ENCODE measurements around the gene LZTFL1. TPM values are rescaled to one million over a fixed set of nuclear protein-coding genes. Genes with fewer than 3 reads are reported as not detected.

LZTFL1 gene
- total and polyA plus RNA-seq, 8 donors: 3.8 to 62.4 (median 8.0) TPM

GRCh38 chr3:45775571-45776300 is 66.2 kb downstream of the LZTFL1 start:
- TF ChIP-seq POLR2AphosphoS5 (IDR thresholded peaks at IDR 0.05) (no peak), POLR2A (IDR thresholded peaks at IDR 0.05) (no peak), EP300 (IDR thresholded peaks at IDR 0.05) (no peak)
- TF ChIP-seq, protein P1, sequence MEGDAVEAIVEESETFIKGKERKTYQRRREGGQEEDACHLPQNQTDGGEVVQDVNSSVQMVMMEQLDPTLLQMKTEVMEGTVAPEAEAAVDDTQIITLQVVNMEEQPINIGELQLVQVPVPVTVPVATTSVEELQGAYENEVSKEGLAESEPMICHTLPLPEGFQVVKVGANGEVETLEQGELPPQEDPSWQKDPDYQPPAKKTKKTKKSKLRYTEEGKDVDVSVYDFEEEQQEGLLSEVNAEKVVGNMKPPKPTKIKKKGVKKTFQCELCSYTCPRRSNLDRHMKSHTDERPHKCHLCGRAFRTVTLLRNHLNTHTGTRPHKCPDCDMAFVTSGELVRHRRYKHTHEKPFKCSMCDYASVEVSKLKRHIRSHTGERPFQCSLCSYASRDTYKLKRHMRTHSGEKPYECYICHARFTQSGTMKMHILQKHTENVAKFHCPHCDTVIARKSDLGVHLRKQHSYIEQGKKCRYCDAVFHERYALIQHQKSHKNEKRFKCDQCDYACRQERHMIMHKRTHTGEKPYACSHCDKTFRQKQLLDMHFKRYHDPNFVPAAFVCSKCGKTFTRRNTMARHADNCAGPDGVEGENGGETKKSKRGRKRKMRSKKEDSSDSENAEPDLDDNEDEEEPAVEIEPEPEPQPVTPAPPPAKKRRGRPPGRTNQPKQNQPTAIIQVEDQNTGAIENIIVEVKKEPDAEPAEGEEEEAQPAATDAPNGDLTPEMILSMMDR (IDR thresholded peaks at IDR 0.05): no peak
- whole genome bisulfite sequencing, 5 donors: 85 to 91% (median 89%) methylated on average over 17 of the region's 17 CpGs
- no peak overlapping the region for H3K4me3 ChIP-seq
- no peak overlapping the region for H3K27ac ChIP-seq
- peaks cover 0 to 7% (median 0%) of the 10 kb centered on the region in 3 donors for H3K27me3 ChIP-seq
- peak in 1 of 2 donors; percentile 23 for DNase-seq
- H3K9me3 ChIP-seq: no peaks in the 10 kb centered on the region
- H3K36me3 ChIP-seq: no peaks in the 10 kb centered on the region
- peaks cover 0 to 9% (median 4%) of the 10 kb centered on the region in 4 donors for H3K4me1 ChIP-seq
- intact Hi-C loops (cut with DNase I; ENCODE audit: low total_unique reads): no loop called here

GRCh38 chr3:45774581-45775521 is 67.1 kb downstream of the LZTFL1 start:
- intact Hi-C loops (cut with DNase I; ENCODE audit: low total_unique reads): no loop called here
- Histone ChIP-seq H3K9me3 (no peaks in the 10 kb centered on the region), H3K27me3 (peaks cover 0 to 7% (median 0%) of the 10 kb centered on the region in 3 donors), H3K27ac (no peak overlapping the region), H3K36me3 (no peaks in the 10 kb centered on the region), H3K4me3 (no peak overlapping the region), H3K4me1 (peaks cover 0 to 3% (median under 1%) of the 10 kb centered on the region in 4 donors)
- TF ChIP-seq POLR2AphosphoS5 (IDR thresholded peaks at IDR 0.05): no peak
- TF ChIP-seq POLR2A (IDR thresholded peaks at IDR 0.05): no peak
- TF ChIP-seq EP300 (IDR thresholded peaks at IDR 0.05): no peak
- TF ChIP-seq, protein P1 (IDR thresholded peaks at IDR 0.05): no peak
- WGBS, 5 donors: 78 to 84% (median 81%) methylated on average over 8 of the region's 8 CpGs
- peak in 1 of 2 donors; percentile 20 for DNase-seq

GRCh38 chr3:45773714-45774449 is 68.0 kb downstream of the LZTFL1 start:
- intact Hi-C loops (cut with DNase I; ENCODE audit: low total_unique reads): no loop called here
- peak in 1 of 2 donors; percentile 36 for DNase-seq
- Histone ChIP-seq H3K27me3 (peaks cover 0 to 7% (median 0%) of the 10 kb centered on the region in 3 donors), H3K4me1 (no peaks in the 10 kb centered on the region), H3K4me3 (no peak overlapping the region), H3K9me3 (no peaks in the 10 kb centered on the region), H3K27ac (no peak overlapping the region), H3K36me3 (no peaks in the 10 kb centered on the region)
- TF ChIP-seq POLR2A (IDR thresholded peaks at IDR 0.05): no peak
- TF ChIP-seq POLR2AphosphoS5 (IDR thresholded peaks at IDR 0.05): no peak
- no peak for TF ChIP-seq EP300 (IDR thresholded peaks at IDR 0.05)
- TF ChIP-seq, protein P1 (IDR thresholded peaks at IDR 0.05): no peak
- WGBS, 5 donors: 38 to 53% (median 42%) methylated on average over 7 of the region's 7 CpGs

Other genes starting within 250 kb of the LZTFL1 start
- 10 to 100 TPM; 10.1 to 91.1 (median 25.3) TPM for gene LIMD1, start 247.4 kb downstream of the LZTFL1 start, total RNA-seq
- gene LIMD1, start 247.4 kb downstream of the LZTFL1 start, polyA plus RNA-seq: 1 to 10 TPM; 2.3 to 3.7 (median 3.4) TPM
- gene SACM1L, start 152.7 kb downstream of the LZTFL1 start, total RNA-seq: 100 to 1,000 TPM in 2 of 5 donors, 10 to 100 TPM in 2, 1 to 10 TPM in 1; 9.8 to 118 (median 77.5) TPM
- 10 to 100 TPM; 15.4 to 17.9 (median 17.1) TPM for gene SACM1L, start 152.7 kb downstream of the LZTFL1 start, polyA plus RNA-seq
- under 1 TPM in 3 of 5 donors, not detected in 2; 0.14 to 0.73 (median 0.58) TPM for gene SLC6A20, start 45.6 kb downstream of the LZTFL1 start, total RNA-seq
- 1 to 10 TPM in 1 of 3 donors, under 1 TPM in 1, not detected in 1; 0.10 to 2.6 TPM for gene SLC6A20, start 45.6 kb downstream of the LZTFL1 start, polyA plus RNA-seq
- 1 to 10 TPM in 2 of 5 donors, not detected in 3; 1.1 to 1.2 TPM for gene CCR9, start 44.4 kb upstream of the LZTFL1 start, total RNA-seq
- under 1 TPM in 1 of 3 donors, not detected in 2; 0.08 TPM for gene CCR9, start 44.4 kb upstream of the LZTFL1 start, polyA plus RNA-seq
- 10 to 100 TPM in 1 of 5 donors, 1 to 10 TPM in 1, not detected in 3; 1.1 to 14.8 TPM for gene CXCR6, start 101.3 kb upstream of the LZTFL1 start, total RNA-seq
- gene CXCR6, start 101.3 kb upstream of the LZTFL1 start, polyA plus RNA-seq: 1 to 10 TPM in 1 of 3 donors, under 1 TPM in 2; 0.31 to 3.2 (median 0.70) TPM
- 10 to 100 TPM; 18.0 to 97.4 (median 39.3) TPM for gene FYCO1, start 153.7 kb upstream of the LZTFL1 start, total RNA-seq
- gene FYCO1, start 153.7 kb upstream of the LZTFL1 start, polyA plus RNA-seq: 10 to 100 TPM; 10.7 to 11.8 (median 11.3) TPM
- gene XCR1, start 185.4 kb upstream of the LZTFL1 start, total RNA-seq: under 1 TPM in 3 of 5 donors, not detected in 2; under 0.01 to 0.37 (median 0.14) TPM
- gene XCR1, start 185.4 kb upstream of the LZTFL1 start, polyA plus RNA-seq: under 1 TPM in 1 of 3 donors, not detected in 2; 0.03 TPM